Inflammatory macrophage treated with lipopolysaccharide for 1 hour (primary cell): ENCODE results near the gene PTPRN2.
"Not testable (repeated sequence)": the region's sequence is repeated elsewhere in the genome, so short reads cannot be mapped to it uniquely, and the experiment has no call there.

Source experiments
- DNase-seq, 2 donors: peaks; one replicate each; pipeline ENCODE4 v3.0.0-alpha.2; 2020 to 2022

PTPRN2 gene

GRCh38 chr7:157996359-157997079 is 591.1 kb downstream of the PTPRN2 start:
- no peak for DNase-seq

- DNase-seq = no peak
Observed at GRCh38 chr7:157995815-157996214, 591.8 kb downstream of the PTPRN2 start.

- no peak for DNase-seq
Observed at GRCh38 chr7:157994319-157994718, 593.3 kb downstream of the PTPRN2 start.

GRCh38 chr7:157993406-157994105 is 594.1 kb downstream of the PTPRN2 start:
- no peak for DNase-seq

- DNase-seq = no peak
Observed at GRCh38 chr7:157992511-157993160, 595.0 kb downstream of the PTPRN2 start.

GRCh38 chr7:157991761-157992160 is 595.9 kb downstream of the PTPRN2 start:
- no peak for DNase-seq

GRCh38 chr7:157991351-157991750 is 596.3 kb downstream of the PTPRN2 start:
- no peak for DNase-seq

GRCh38 chr7:157990881-157991250 is 596.8 kb downstream of the PTPRN2 start:
- no peak for DNase-seq

- no peak for DNase-seq
Observed at GRCh38 chr7:157990226-157990880, 597.3 kb downstream of the PTPRN2 start.

- no peak for DNase-seq
Observed at GRCh38 chr7:157989589-157989988, 598.0 kb downstream of the PTPRN2 start.

- no peak for DNase-seq
Observed at GRCh38 chr7:157987906-157988305, 599.7 kb downstream of the PTPRN2 start.

- DNase-seq = no peak
Observed at GRCh38 chr7:157986051-157986450, 601.6 kb downstream of the PTPRN2 start.

- no peak for DNase-seq
Observed at GRCh38 chr7:157985636-157986035, 602.0 kb downstream of the PTPRN2 start.

- DNase-seq = no peak
Observed at GRCh38 chr7:157984423-157985163, 603.0 kb downstream of the PTPRN2 start.

GRCh38 chr7:157983502-157984422 is 603.9 kb downstream of the PTPRN2 start:
- no peak for DNase-seq

GRCh38 chr7:157981778-157982177 is 605.8 kb downstream of the PTPRN2 start:
- DNase-seq = no peak

GRCh38 chr7:157980774-157981173 is 606.8 kb downstream of the PTPRN2 start:
- DNase-seq = no peak

- not testable (repeated sequence) for DNase-seq
Observed at GRCh38 chr7:157980341-157980731, 607.3 kb downstream of the PTPRN2 start.

GRCh38 chr7:157979636-157980340 is 607.8 kb downstream of the PTPRN2 start:
- DNase-seq = no peak

GRCh38 chr7:157978766-157979165 is 608.9 kb downstream of the PTPRN2 start:
- DNase-seq = no peak
